Panc1 (cell line): ENCODE measurements around the gene SPATA13. TPM values are rescaled to one million over a fixed set of nuclear protein-coding genes. Genes with fewer than 3 reads are reported as not detected.

Experiments used
- ATAC-seq: fragments of 200-7000 bp; cut with Tn5 transposase; 2 replicates; pipeline ENCODE4 v1.9.1; 2020; ENCODE audit warnings: mild to moderate bottlenecking, moderate library complexity
- BruUV-seq: library from RNA; stranded (reverse); fragments of 400-500 nt; replicated peaks from 2 replicates; lab custom pipeline; 2021; lab: Mats Ljungman, UMichigan
- CTCF ChIA-PET: fragments of 300-600 bp; sonication (Branson Sonifier 250); formaldehyde crosslinking; loops from one replicate; lab custom pipeline; 2022; ENCODE audit warnings: antibody characterized with exemption; lab: Charles Lee
- POLR2A ChIA-PET: fragments of 300-600 bp; sonication (Branson Sonifier 250); formaldehyde crosslinking; loops from one replicate; lab custom pipeline; 2022; ENCODE audit warnings: antibody characterized with exemption; lab: Charles Lee
- DNase-seq: peaks from one replicate; pipeline ENCODE4 v3.0.0-alpha.2; 2010; ENCODE audit warnings: low read depth, low spot score
- H3K27ac ChIP-seq: 2 replicates; pipeline ENCODE4 v1.5.1; 2011; ENCODE audit warnings: mild to moderate bottlenecking, low read length, inconsistent platforms
- H3K27me3 ChIP-seq: fragments of 200-500 bp; sonication (Bioruptor generic); 2 replicates; pipeline ENCODE4 v1.6.0; 2014; ENCODE audit warnings: low read length, inconsistent platforms; ENCODE audit not compliant: control insufficient read depth, insufficient read depth
- H3K36me3 ChIP-seq: fragments of 200-500 bp; sonication (Bioruptor generic); 2 replicates; pipeline ENCODE4 v1.5.1; 2014; ENCODE audit warnings: inconsistent platforms, mild to moderate bottlenecking, low read length, moderate library complexity; ENCODE audit not compliant: control insufficient read depth, insufficient read depth
- H3K4me1 ChIP-seq: 2 replicates; pipeline ENCODE4 v1.5.1; 2011; ENCODE audit warnings: inconsistent platforms, mild to moderate bottlenecking, low read length, moderate library complexity; ENCODE audit not compliant: control insufficient read depth, insufficient read depth
- H3K4me3 ChIP-seq, 2 experiments: 2 replicates each; pipeline ENCODE4 v1.5.1; 2011 to 2012; ENCODE audit warnings: low read depth in 2 of 2, low read length in 2 of 2, mild to moderate bottlenecking in 2 of 2, inconsistent platforms in 1 of 2, moderate library complexity in 1 of 2
- H3K9me3 ChIP-seq: fragments of 200-500 bp; sonication (Bioruptor generic); 2 replicates; pipeline ENCODE4 v1.5.1; 2014; ENCODE audit warnings: low read depth, mild to moderate bottlenecking, inconsistent platforms, low read length, moderate library complexity; ENCODE audit not compliant: control insufficient read depth, insufficient read depth
- POLR2AphosphoS5 ChIP-seq: IDR thresholded peaks from 2 replicates; pipeline ENCODE4 v1.6.1; 2012; ENCODE audit warnings: mild to moderate bottlenecking, low read depth, low read length, moderate library complexity
- SIN3A ChIP-seq: IDR thresholded peaks from 2 replicates; pipeline ENCODE4 v1.6.1; 2012; ENCODE audit warnings: low read depth, mild to moderate bottlenecking, low read length, moderate library complexity, borderline replicate concordance; ENCODE audit not compliant: insufficient read depth
- TCF7L2 ChIP-seq: IDR thresholded peaks from 2 replicates; pipeline ENCODE4 v1.6.1; 2011; ENCODE audit warnings: mild to moderate bottlenecking, low read depth, low read length, inconsistent platforms
- in situ Hi-C: cut with HindIII; loops from 2 replicates; pipeline ENCODE4 v1.10.0; 2016; ENCODE audit warnings: low sequenced_read_pairs, low pct_unique_long_range_greater_than_20kb
- intact Hi-C: fragments of 100-400 bp; cut with micrococcal nuclease; formaldehyde crosslinking; loops from one replicate; pipeline ENCODE4 v1.10.0; 2022; ENCODE audit not compliant: unreplicated experiment
- total RNA-seq: library from RNA; stranded (reverse); gene quantifications from one replicate; pipeline ENCODE4 v1.2.1, GENCODE V29; 2021; ENCODE audit not compliant: unreplicated experiment
- TF ChIP-seq, protein P1 (sequence below): fragments of 450-650 bp; IDR thresholded peaks from 2 replicates; pipeline ENCODE4 v1.5.1; 2017; ENCODE audit warnings: mild to moderate bottlenecking
- TF ChIP-seq, protein P2 (sequence below), 2 experiments: IDR thresholded peaks; 2 replicates each; pipeline ENCODE4 v1.6.1; 2011 to 2012; ENCODE audit warnings: low read depth in 2 of 2, control low read depth in 1 of 2, low read length in 1 of 2, mild to moderate bottlenecking in 1 of 2, moderate library complexity in 1 of 2; ENCODE audit not compliant: insufficient read depth in 1 of 2

The SPATA13 gene
- total RNA-seq, 1 experiment from 2014 or later, result 7.9 TPM

DNA sequence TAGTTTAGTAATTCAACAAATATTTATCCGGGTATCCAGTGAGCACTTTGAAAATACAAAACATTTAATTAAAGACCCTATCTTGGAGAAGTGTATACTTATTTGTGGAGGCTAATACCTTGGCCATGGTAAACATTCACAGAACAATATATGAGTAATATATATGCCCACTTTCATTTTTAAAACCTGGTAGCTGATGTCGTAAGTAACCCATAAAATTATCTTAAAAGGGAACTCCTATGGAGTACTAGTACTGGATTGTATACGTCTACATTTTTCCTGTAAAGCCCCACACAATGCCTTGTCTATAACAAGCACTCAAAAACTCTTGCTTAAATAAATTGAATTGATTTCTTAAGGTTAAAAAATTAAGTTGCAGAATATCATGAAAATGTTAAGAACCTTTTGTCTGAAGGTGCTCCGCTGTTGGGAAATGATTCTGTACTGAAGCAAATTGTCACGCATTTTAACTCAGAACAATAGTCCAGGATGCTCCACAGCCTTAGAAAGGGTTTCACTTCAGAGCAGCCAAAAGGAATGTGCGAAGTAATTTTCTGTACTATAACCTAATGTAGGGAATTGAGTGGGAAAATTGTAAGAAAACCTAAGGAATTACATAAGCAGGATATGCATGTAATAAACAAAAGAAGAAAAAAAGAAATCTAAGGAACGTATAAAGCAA lies 90.0 kb downstream of the SPATA13 start:
- no peaks in the 10 kb centered on the region for H3K27me3 ChIP-seq
- no peak overlapping the region for H3K4me3 ChIP-seq
- TF ChIP-seq SIN3A (no peak), TCF7L2 (no peak), POLR2AphosphoS5 (no peak)
- TF ChIP-seq, protein P1, sequence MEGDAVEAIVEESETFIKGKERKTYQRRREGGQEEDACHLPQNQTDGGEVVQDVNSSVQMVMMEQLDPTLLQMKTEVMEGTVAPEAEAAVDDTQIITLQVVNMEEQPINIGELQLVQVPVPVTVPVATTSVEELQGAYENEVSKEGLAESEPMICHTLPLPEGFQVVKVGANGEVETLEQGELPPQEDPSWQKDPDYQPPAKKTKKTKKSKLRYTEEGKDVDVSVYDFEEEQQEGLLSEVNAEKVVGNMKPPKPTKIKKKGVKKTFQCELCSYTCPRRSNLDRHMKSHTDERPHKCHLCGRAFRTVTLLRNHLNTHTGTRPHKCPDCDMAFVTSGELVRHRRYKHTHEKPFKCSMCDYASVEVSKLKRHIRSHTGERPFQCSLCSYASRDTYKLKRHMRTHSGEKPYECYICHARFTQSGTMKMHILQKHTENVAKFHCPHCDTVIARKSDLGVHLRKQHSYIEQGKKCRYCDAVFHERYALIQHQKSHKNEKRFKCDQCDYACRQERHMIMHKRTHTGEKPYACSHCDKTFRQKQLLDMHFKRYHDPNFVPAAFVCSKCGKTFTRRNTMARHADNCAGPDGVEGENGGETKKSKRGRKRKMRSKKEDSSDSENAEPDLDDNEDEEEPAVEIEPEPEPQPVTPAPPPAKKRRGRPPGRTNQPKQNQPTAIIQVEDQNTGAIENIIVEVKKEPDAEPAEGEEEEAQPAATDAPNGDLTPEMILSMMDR, result no peak
- TF ChIP-seq, protein P2, sequence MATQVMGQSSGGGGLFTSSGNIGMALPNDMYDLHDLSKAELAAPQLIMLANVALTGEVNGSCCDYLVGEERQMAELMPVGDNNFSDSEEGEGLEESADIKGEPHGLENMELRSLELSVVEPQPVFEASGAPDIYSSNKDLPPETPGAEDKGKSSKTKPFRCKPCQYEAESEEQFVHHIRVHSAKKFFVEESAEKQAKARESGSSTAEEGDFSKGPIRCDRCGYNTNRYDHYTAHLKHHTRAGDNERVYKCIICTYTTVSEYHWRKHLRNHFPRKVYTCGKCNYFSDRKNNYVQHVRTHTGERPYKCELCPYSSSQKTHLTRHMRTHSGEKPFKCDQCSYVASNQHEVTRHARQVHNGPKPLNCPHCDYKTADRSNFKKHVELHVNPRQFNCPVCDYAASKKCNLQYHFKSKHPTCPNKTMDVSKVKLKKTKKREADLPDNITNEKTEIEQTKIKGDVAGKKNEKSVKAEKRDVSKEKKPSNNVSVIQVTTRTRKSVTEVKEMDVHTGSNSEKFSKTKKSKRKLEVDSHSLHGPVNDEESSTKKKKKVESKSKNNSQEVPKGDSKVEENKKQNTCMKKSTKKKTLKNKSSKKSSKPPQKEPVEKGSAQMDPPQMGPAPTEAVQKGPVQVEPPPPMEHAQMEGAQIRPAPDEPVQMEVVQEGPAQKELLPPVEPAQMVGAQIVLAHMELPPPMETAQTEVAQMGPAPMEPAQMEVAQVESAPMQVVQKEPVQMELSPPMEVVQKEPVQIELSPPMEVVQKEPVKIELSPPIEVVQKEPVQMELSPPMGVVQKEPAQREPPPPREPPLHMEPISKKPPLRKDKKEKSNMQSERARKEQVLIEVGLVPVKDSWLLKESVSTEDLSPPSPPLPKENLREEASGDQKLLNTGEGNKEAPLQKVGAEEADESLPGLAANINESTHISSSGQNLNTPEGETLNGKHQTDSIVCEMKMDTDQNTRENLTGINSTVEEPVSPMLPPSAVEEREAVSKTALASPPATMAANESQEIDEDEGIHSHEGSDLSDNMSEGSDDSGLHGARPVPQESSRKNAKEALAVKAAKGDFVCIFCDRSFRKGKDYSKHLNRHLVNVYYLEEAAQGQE (IDR thresholded peaks at IDR 0.05; ENCODE audit: insufficient read depth in 1 of 2, low read depth in 2 of 2, low read length in 1 of 2), result no peak
- in situ Hi-C loops, result no loop called here
- POLR2A ChIA-PET, result no interaction called here
- no peaks in the 10 kb centered on the region for H3K36me3 ChIP-seq
- H3K4me1 ChIP-seq, result no peaks in the 10 kb centered on the region
- BruUV-seq, result no TSS peak
- ATAC-seq (no peak), DNase-seq (no peak)
- CTCF ChIA-PET, result no interaction called here
- no peaks in the 10 kb centered on the region for H3K9me3 ChIP-seq
- H3K27ac ChIP-seq, result no peak overlapping the region
- intact Hi-C loops, result no loop called here

DNA sequence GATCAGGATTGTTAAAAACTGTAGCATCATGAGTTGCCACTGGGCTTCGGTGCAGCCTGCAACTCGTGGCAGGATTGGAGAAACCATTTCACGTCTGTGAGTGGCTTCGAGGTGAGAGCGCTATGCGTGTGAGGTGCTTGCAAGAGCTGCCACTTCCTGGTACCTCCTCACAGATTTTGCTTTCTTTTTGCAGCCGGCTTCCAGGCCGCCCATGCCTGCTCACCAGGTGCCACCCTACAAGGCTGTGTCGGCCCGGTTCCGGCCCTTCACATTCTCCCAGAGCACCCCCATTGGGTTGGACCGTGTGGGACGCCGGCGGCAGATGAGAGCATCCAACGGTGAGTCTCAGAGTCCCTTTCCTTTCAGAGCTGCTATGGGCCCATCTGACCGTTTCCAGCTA lies 91.0 kb downstream of the SPATA13 start:
- no peak for ATAC-seq
- CTCF ChIA-PET, result no interaction called here
- no peak overlapping the region for H3K27ac ChIP-seq
- no peak overlapping the region for H3K4me3 ChIP-seq
- no peaks in the 10 kb centered on the region for H3K27me3 ChIP-seq
- in situ Hi-C loops, result no loop called here
- BruUV-seq, result no TSS peak
- intact Hi-C loops, result no loop called here
- H3K4me1 ChIP-seq, result no peaks in the 10 kb centered on the region
- POLR2A ChIA-PET, result no interaction called here
- H3K36me3 ChIP-seq, result no peaks in the 10 kb centered on the region
- TF ChIP-seq, protein P1, result no peak
- TF ChIP-seq TCF7L2, result no peak
- no peak for TF ChIP-seq SIN3A
- TF ChIP-seq, protein P2 (IDR thresholded peaks at IDR 0.05; ENCODE audit: insufficient read depth in 1 of 2, low read depth in 2 of 2, low read length in 1 of 2), result no peak
- no peak for TF ChIP-seq POLR2AphosphoS5
- H3K9me3 ChIP-seq, result no peaks in the 10 kb centered on the region
- no peak for DNase-seq
